Chondrocyte (in vitro differentiated cells): ENCODE results near the gene SYNJ2. TPM values are rescaled to one million over a fixed set of nuclear protein-coding genes. Genes with fewer than 3 reads are reported as not detected.

Experiments used
- DNase-seq: peaks from one replicate; pipeline ENCODE4 v3.0.0; 2021; ENCODE audit warnings: mixed read lengths, low spot score
- H3K27ac Mint-ChIP-seq: one replicate; pipeline ENCODE4 v1.8.0; 2021; ENCODE audit warnings: mild to moderate bottlenecking, moderate library complexity, mixed read lengths; ENCODE audit not compliant: unreplicated experiment
- H3K27me3 Mint-ChIP-seq: 2 replicates; pipeline ENCODE4 v1.8.0; 2021; ENCODE audit warnings: low read depth, mixed read lengths
- H3K36me3 Mint-ChIP-seq: 2 replicates; pipeline ENCODE4 v1.8.0; 2021; ENCODE audit warnings: low read depth, mixed read lengths
- H3K4me1 Mint-ChIP-seq: 2 replicates; pipeline ENCODE4 v1.8.0; 2021; ENCODE audit warnings: low read depth, mild to moderate bottlenecking, mixed read lengths
- H3K4me3 Mint-ChIP-seq: one replicate; pipeline ENCODE4 v1.8.0; 2021; ENCODE audit warnings: mild to moderate bottlenecking, moderate library complexity, mixed read lengths; ENCODE audit not compliant: unreplicated experiment
- H3K9me3 Mint-ChIP-seq: 2 replicates; pipeline ENCODE4 v1.8.0; 2021; ENCODE audit warnings: low read depth, mixed read lengths
- total RNA-seq: library from RNA; stranded (reverse); gene quantifications from 3 replicates; pipeline ENCODE4 v1.2.1, GENCODE V29; 2021
- TF ChIP-seq, protein P1 (sequence below): fragments of 200-600 bp; sonication (generic); IDR thresholded peaks from 2 replicates; pipeline ENCODE4 v1.5.0; 2021; ENCODE audit warnings: antibody characterized with exemption, mild to moderate bottlenecking, moderate library complexity

Gene SYNJ2
- total RNA-seq, 1 donor from 2014 or later: 53.1 TPM

DNA sequence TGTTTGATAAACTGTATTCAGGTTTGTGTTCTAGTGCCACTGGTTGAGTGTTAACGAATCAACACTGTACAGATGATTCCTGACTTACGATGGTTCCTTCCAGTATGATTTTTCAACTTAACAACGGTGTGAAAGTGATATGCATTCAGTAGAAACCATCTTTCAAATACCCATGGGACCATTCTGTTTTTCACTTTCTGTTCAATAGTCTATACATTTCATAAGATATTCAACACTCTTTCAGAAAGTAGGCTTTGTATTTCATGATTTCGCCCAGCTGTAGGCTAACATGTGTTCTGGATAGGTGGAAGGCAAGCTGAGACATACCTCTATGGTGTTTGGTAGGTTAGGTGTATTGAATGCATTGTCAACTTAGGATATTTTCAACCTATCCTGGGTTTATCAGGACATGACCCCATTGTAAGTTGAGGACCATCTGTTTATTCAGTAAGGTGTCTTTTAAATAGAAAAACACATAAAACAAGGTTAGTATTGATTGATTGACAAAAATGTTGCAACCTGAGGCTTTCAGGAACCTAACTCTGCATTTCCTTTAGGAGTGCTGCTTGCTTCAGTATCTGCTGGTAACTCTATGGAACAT lies 32.3 kb downstream of the SYNJ2 start:
- DNase-seq: no peak
- H3K9me3 Mint-ChIP-seq: no peaks in the 10 kb centered on the region
- peaks cover 66% of the 10 kb centered on the region for H3K4me1 Mint-ChIP-seq
- TF ChIP-seq, protein P1, sequence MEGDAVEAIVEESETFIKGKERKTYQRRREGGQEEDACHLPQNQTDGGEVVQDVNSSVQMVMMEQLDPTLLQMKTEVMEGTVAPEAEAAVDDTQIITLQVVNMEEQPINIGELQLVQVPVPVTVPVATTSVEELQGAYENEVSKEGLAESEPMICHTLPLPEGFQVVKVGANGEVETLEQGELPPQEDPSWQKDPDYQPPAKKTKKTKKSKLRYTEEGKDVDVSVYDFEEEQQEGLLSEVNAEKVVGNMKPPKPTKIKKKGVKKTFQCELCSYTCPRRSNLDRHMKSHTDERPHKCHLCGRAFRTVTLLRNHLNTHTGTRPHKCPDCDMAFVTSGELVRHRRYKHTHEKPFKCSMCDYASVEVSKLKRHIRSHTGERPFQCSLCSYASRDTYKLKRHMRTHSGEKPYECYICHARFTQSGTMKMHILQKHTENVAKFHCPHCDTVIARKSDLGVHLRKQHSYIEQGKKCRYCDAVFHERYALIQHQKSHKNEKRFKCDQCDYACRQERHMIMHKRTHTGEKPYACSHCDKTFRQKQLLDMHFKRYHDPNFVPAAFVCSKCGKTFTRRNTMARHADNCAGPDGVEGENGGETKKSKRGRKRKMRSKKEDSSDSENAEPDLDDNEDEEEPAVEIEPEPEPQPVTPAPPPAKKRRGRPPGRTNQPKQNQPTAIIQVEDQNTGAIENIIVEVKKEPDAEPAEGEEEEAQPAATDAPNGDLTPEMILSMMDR: no peak
- H3K4me3 Mint-ChIP-seq: no peak overlapping the region
- no peak overlapping the region for H3K27ac Mint-ChIP-seq
- H3K36me3 Mint-ChIP-seq: peaks cover 7% of the 10 kb centered on the region
- no peaks in the 10 kb centered on the region for H3K27me3 Mint-ChIP-seq

- Mint-ChIP-seq H3K27me3 (no peaks in the 10 kb centered on the region), H3K4me1 (peaks cover 66% of the 10 kb centered on the region), H3K4me3 (no peak overlapping the region), H3K27ac (peak overlapping the region; percentile 19), H3K9me3 (no peaks in the 10 kb centered on the region), H3K36me3 (peaks cover 7% of the 10 kb centered on the region)
- TF ChIP-seq, protein P1: no peak
- no peak for DNase-seq
Measured at GRCh38 chr6:158014505-158015187, 33.0 kb downstream of the SYNJ2 start.

DNA sequence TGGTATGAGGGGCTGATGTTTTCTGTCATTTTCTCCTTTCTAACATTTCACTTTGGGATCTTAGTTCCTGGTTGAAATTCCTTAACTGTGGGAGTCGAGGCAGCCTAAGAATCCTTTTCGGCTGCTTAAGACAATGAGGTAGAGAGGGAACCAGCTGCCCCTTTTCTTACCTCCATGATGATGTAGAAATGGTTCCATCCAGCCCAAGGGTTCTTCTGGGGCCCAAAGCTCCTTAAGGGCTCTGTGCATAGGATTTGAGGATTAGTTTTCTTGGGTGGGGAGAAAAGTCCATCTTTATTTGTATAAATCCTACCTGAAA lies 33.5 kb downstream of the SYNJ2 start:
- no peaks in the 10 kb centered on the region for H3K27me3 Mint-ChIP-seq
- TF ChIP-seq, protein P1: no peak
- H3K27ac Mint-ChIP-seq: peak overlapping the region; percentile 19
- no peaks in the 10 kb centered on the region for H3K9me3 Mint-ChIP-seq
- no peak overlapping the region for H3K4me3 Mint-ChIP-seq
- peaks cover 11% of the 10 kb centered on the region for H3K36me3 Mint-ChIP-seq
- no peak for DNase-seq
- peaks cover 68% of the 10 kb centered on the region for H3K4me1 Mint-ChIP-seq

DNA sequence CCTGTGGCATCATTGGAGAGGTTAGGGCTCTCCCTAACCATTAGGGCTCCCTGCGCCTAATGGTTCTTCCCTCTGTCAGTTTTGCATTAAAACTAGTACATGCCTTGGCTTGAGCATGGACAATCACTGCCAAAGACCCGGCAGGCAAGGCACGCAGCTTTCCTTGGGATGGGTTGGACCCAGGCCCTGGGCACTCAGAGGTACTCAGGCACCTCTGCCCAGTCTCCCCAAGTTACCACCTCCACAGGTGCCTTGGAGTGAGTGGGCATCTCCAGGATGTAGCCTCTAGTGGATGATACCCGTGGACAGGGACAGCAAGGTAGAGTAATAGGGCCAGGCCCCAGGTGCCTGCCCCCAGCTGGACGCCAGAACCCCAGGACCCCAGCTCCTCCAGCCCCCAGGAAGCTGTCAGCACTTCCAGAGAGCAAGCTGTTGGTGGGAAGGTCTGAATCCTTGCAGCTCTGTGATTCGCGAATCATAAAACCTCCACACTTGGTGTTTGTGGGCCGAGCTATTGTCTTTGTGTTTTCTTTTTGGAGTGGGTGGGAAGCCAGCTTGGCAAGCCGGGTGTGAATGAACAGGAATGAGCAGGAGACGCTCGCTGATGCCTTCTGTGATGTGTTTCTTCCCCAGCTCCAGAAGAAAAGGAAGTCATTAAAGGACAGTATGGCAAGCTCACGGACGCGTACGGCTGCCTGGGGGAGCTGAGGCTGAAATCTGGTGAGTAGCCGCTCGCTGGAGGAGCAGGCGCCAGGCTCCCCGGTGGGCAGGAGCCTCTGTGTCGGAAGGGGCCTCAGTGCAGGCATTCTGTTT lies 35.1 kb downstream of the SYNJ2 start:
- DNase-seq: no peak
- peaks cover 16% of the 10 kb centered on the region for H3K36me3 Mint-ChIP-seq
- H3K27me3 Mint-ChIP-seq: no peaks in the 10 kb centered on the region
- TF ChIP-seq, protein P1: no peak
- no peaks in the 10 kb centered on the region for H3K9me3 Mint-ChIP-seq
- peak overlapping the region; percentile 99 for H3K27ac Mint-ChIP-seq
- peak overlapping the region; percentile 71 for H3K4me3 Mint-ChIP-seq
- peaks cover 67% of the 10 kb centered on the region for H3K4me1 Mint-ChIP-seq

DNA sequence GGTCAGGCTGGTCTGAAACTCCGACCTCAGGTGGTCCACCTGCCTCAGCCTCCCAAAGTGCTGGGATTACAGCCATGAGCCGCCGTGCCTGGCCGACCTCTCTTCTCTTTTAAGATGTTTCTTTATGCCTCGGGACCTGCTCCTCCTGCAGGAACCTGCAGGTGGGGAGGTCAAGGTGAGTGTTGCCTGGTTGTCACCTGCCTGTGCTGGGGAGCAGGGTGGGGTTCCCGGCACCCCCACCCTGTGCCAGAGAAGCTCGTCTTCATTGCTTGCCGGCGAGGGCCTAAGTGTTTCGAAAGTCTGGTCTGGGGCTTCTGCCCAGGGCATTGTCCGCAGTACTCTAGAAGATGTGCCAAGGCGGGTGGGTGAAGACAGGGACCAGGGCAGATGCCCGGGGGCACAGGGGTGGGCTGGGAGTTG lies 36.0 kb downstream of the SYNJ2 start:
- peak overlapping the region; percentile 99 for H3K27ac Mint-ChIP-seq
- no peaks in the 10 kb centered on the region for H3K9me3 Mint-ChIP-seq
- peaks cover 12% of the 10 kb centered on the region for H3K36me3 Mint-ChIP-seq
- peaks cover 67% of the 10 kb centered on the region for H3K4me1 Mint-ChIP-seq
- peak overlapping the region; percentile 71 for H3K4me3 Mint-ChIP-seq
- TF ChIP-seq, protein P1: no peak
- no peak for DNase-seq
- H3K27me3 Mint-ChIP-seq: no peaks in the 10 kb centered on the region
